Hepatocyte (in vitro differentiated cells): ENCODE data around the gene CCL4L2. TPM values are rescaled to one million over a fixed set of nuclear protein-coding genes. Genes with fewer than 3 reads are reported as not detected.
A peak's percentile ranks its signal among the peaks of the same experiment; 100 is the strongest.

Experiments used
- DNase-seq: peaks from one replicate; pipeline ENCODE4 v3.0.0-alpha.2; 2016; ENCODE audit warnings: low spot score
- H2AFZ ChIP-seq: fragments of 200-600 bp; sonication (generic); 2 replicates; pipeline ENCODE4 v1.6.0; 2016; ENCODE audit warnings: antibody characterized with exemption, mild to moderate bottlenecking
- H3K27ac ChIP-seq: fragments of 200-600 bp; sonication (generic); 2 replicates; pipeline ENCODE4 v1.5.1; 2016; ENCODE audit warnings: mild to moderate bottlenecking
- H3K27me3 ChIP-seq: fragments of 200-600 bp; sonication (generic); 2 replicates; pipeline ENCODE4 v1.6.1; 2016
- H3K36me3 ChIP-seq: fragments of 200-600 bp; sonication (generic); replicated peaks from 2 replicates; pipeline ENCODE4 v1.5.1; 2016; ENCODE audit warnings: low read depth; ENCODE audit not compliant: insufficient read depth
- H3K4me1 ChIP-seq: fragments of 200-600 bp; sonication (generic); 2 replicates; pipeline ENCODE4 v1.5.1; 2016; ENCODE audit warnings: mild to moderate bottlenecking, moderate library complexity; ENCODE audit not compliant: insufficient read depth
- H3K4me2 ChIP-seq: fragments of 200-600 bp; sonication (generic); 2 replicates; pipeline ENCODE4 v1.6.0; 2016
- H3K4me3 ChIP-seq: fragments of 200-600 bp; sonication (generic); 2 replicates; pipeline ENCODE4 v1.5.1; 2016; ENCODE audit warnings: mild to moderate bottlenecking
- H3K79me2 ChIP-seq: fragments of 200-600 bp; sonication (generic); 2 replicates; pipeline ENCODE4 v1.6.0; 2017; ENCODE audit warnings: mild to moderate bottlenecking
- H3K9me2 ChIP-seq: fragments of 200-600 bp; sonication (generic); replicated peaks from 2 replicates; pipeline ENCODE4 v1.6.0; 2017; ENCODE audit warnings: mild to moderate bottlenecking; ENCODE audit not compliant: insufficient read depth
- H3K9me3 ChIP-seq: fragments of 200-600 bp; sonication (generic); 2 replicates; pipeline ENCODE4 v1.5.1; 2016; ENCODE audit warnings: low read depth, mild to moderate bottlenecking
- H4K20me1 ChIP-seq: fragments of 200-600 bp; sonication (generic); 2 replicates; pipeline ENCODE4 v1.6.0; 2016; ENCODE audit warnings: mild to moderate bottlenecking; ENCODE audit not compliant: insufficient read depth, poor library complexity, severe bottlenecking
- EZH2 ChIP-seq: fragments of 200-600 bp; sonication (generic); IDR thresholded peaks from 2 replicates; pipeline ENCODE4 v1.6.1; 2016; ENCODE audit warnings: antibody characterized with exemption, mild to moderate bottlenecking, borderline replicate concordance
- EZH2phosphoT487 ChIP-seq: fragments of 200-600 bp; sonication (generic); IDR thresholded peaks from one replicate; pipeline ENCODE4 v1.6.1; 2018; ENCODE audit warnings: antibody characterized with exemption, mild to moderate bottlenecking, low read depth, moderate library complexity; ENCODE audit not compliant: unreplicated experiment, severe bottlenecking
- WGBS: methylation state at CpG from one replicate; pipeline ENCODE4 v1.1.6; 2016; ENCODE audit warnings: low lambda C conversion rate; ENCODE audit errors: missing lambda C conversion rate; 5-methylcytosine and 5-hydroxymethylcytosine counted together
- polyA plus RNA-seq: library from polyadenylated mRNA; unstranded; fragments of >200 nt; fragmentation: Nextera tagmentation; extraction: Ambion mirVana; gene quantifications from 2 replicates; pipeline ENCODE4 v1.2.1, GENCODE V29; 2016
- total RNA-seq: library from RNA; depleted of rRNA; stranded (reverse); fragments of >200 nt; gene quantifications from 2 replicates; pipeline ENCODE4 v1.2.3, GENCODE V29; 2014
- TF ChIP-seq, protein P1 (sequence below): fragments of 200-600 bp; sonication (generic); IDR thresholded peaks from 2 replicates; pipeline ENCODE4 v1.5.1; 2016; ENCODE audit warnings: antibody characterized with exemption, mild to moderate bottlenecking; ENCODE audit not compliant: poor library complexity

Gene CCL4L2
- total and polyA plus RNA-seq, 2 experiments from 2014 or later = 12.8 to 78.8 TPM

DNA sequence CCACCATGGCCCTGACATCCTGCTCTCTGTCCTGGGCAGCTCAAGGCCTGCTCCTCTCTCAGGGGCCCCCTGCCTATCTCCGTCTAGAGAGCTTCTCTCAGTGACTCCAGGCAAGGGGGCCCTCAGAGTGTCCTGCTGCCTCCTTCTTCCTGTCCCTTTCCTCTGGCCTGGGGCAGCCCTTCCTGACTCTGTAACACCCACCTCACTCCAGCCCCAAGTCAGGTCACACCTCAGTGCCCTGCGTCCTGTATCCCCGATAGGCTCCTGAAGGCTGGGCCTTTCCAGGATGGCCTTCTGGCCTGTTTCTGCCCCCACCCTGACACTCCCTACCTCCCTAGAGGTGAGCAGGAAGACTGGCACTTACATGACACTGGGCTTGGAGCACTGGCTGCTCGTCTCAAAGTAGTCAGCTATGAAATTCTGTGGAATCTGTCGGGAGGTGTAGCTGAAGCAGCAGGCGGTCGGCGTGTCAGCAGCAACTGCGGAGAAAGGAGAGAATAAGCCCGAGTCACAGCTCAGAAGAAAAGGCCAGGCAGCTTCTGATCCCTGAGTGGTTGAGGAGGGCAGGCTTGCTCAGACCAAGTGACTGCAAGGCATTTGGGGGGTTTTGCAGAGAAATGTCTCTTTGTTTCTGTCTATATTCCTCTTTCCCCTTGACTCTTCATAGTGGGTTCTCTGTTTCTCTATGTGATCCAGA lies 15.3 kb upstream of the CCL4L2 start:
- no peaks in the 10 kb centered on the region for H3K36me3 ChIP-seq
- no peak overlapping the region for H3K4me3 ChIP-seq
- TF ChIP-seq, protein P1, sequence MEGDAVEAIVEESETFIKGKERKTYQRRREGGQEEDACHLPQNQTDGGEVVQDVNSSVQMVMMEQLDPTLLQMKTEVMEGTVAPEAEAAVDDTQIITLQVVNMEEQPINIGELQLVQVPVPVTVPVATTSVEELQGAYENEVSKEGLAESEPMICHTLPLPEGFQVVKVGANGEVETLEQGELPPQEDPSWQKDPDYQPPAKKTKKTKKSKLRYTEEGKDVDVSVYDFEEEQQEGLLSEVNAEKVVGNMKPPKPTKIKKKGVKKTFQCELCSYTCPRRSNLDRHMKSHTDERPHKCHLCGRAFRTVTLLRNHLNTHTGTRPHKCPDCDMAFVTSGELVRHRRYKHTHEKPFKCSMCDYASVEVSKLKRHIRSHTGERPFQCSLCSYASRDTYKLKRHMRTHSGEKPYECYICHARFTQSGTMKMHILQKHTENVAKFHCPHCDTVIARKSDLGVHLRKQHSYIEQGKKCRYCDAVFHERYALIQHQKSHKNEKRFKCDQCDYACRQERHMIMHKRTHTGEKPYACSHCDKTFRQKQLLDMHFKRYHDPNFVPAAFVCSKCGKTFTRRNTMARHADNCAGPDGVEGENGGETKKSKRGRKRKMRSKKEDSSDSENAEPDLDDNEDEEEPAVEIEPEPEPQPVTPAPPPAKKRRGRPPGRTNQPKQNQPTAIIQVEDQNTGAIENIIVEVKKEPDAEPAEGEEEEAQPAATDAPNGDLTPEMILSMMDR = no peak
- TF ChIP-seq EZH2phosphoT487 (no peak), EZH2 (no peak)
- no peak overlapping the region for H3K4me2 ChIP-seq
- no peak overlapping the region for H2AFZ ChIP-seq
- WGBS = 78% methylated on average over 10 of the region's 10 CpGs
- H3K27ac ChIP-seq = no peak overlapping the region
- H3K4me1 ChIP-seq = no peaks in the 10 kb centered on the region
- peaks cover 2% of the 10 kb centered on the region for H3K27me3 ChIP-seq
- H3K79me2 ChIP-seq = no peaks in the 10 kb centered on the region
- no peaks in the 10 kb centered on the region for H3K9me2 ChIP-seq
- H4K20me1 ChIP-seq = no peaks in the 10 kb centered on the region
- DNase-seq = no peak
- no peaks in the 10 kb centered on the region for H3K9me3 ChIP-seq

DNA sequence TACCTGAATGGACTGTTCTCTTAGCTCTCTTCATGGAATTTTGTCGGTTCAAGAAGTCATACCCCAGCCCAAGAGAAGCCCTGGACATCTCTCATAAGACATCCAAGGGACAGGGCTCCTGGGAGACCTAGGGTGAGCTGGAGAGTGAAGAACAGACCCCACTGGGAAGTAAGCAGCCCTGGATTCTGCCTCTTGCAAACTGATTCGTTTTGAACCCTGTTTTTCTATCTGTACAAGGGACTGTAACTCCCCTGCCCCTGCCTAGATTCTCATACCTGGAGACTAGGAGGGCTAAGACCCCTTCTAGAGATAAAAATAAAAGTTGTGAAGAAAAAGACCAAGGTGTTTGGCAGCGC lies 14.8 kb upstream of the CCL4L2 start:
- Histone ChIP-seq H4K20me1 (no peaks in the 10 kb centered on the region), H3K4me3 (no peak overlapping the region), H3K4me1 (no peaks in the 10 kb centered on the region), H3K27me3 (peaks cover 2% of the 10 kb centered on the region), H3K4me2 (no peak overlapping the region), H3K36me3 (no peaks in the 10 kb centered on the region), H3K9me3 (no peaks in the 10 kb centered on the region), H3K79me2 (no peaks in the 10 kb centered on the region), H3K27ac (no peak overlapping the region), H3K9me2 (no peaks in the 10 kb centered on the region), H2AFZ (no peak overlapping the region)
- DNase-seq = no peak
- WGBS = 82% methylated on average over 3 of the region's 3 CpGs
- no peak for TF ChIP-seq EZH2
- no peak for TF ChIP-seq EZH2phosphoT487
- TF ChIP-seq, protein P1 = no peak

DNA sequence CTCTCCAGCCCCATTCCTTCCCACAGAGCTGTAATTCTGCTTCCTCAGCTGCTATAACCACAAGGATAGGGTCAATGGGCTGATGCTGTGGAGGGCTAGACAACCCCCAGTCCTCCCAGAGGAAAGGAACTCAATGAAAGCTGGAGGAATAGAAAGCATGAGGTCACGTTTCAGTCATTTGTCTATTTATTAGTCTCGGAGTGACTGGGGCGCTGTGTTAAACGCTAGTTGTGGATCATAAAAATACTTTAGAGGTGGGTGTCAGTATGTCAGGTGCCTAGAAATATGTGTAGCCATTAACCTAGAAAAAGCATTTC lies 13.5 kb upstream of the CCL4L2 start:
- H3K27me3 ChIP-seq = peaks cover 2% of the 10 kb centered on the region
- peak overlapping the region; percentile 32 for H3K27ac ChIP-seq
- H3K79me2 ChIP-seq = no peaks in the 10 kb centered on the region
- no peaks in the 10 kb centered on the region for H3K9me3 ChIP-seq
- no peaks in the 10 kb centered on the region for H4K20me1 ChIP-seq
- no peak overlapping the region for H3K4me2 ChIP-seq
- DNase-seq = peak; percentile 49
- no peaks in the 10 kb centered on the region for H3K9me2 ChIP-seq
- H2AFZ ChIP-seq = no peak overlapping the region
- 66% methylated on average over 4 of the region's 4 CpGs for WGBS
- H3K4me1 ChIP-seq = no peaks in the 10 kb centered on the region
- TF ChIP-seq, protein P1 = no peak
- TF ChIP-seq EZH2phosphoT487 (no peak), EZH2 (no peak)
- no peak overlapping the region for H3K4me3 ChIP-seq
- H3K36me3 ChIP-seq = no peaks in the 10 kb centered on the region
